GM19238 (cell line): ENCODE data around the gene PI4K2A.

Experiments
- DNase-seq: peaks from one replicate; pipeline ENCODE4 v3.0.0; 2011; ENCODE audit warnings: low spot score; ENCODE audit not compliant: insufficient read length

The PI4K2A gene

DNA sequence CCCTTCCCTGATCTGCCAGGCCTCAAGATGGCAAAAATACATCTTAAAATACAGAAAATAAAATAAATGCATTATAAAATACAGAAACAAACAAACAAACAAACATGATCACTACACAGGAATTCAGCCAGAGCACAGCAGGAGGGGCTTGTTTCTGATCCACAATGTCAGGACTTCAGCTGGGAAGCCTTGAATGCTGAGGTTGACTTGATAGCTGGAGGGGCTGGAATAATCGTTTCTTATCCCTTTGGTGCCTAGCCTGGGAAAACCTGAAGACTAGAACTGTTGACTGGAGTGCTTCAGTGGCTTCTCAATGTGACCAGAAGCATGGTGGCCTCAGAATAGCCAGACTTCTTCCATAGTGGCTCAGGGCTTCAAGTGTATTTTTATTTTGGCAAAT is 63.9 kb downstream of the PI4K2A start:
- no peak for DNase-seq

DNA sequence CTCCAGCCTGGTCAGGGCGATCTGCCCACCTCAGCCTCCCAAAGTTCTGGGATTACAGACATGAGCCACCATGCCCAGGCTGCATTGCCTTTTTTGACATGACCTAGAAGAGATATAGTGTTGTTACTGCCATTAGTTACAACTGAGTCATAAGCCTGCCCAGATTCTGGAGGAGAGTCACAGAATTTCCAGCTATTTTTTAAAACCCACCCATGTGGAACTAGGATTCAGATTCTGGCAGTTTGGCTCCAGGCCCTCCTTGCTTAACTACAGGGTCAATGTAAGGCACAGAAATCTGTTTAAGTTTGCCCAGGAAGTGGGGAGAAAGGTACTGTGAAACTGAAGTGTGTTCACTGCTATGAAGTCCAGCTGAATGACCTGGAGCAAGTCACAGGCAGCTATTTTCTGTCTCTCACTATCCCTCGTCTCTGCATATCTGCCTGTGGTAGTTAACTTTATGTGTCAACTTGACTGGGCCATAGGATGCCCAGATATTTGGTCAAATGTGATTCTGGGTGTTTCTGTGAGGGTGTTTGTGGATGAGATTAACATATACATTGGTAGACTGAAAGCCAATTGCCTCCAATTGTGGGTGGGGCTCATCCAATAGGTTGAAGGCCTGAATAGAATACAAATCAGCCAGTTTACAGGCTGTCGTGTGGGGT is 64.7 kb downstream of the PI4K2A start:
- no peak for DNase-seq

DNA sequence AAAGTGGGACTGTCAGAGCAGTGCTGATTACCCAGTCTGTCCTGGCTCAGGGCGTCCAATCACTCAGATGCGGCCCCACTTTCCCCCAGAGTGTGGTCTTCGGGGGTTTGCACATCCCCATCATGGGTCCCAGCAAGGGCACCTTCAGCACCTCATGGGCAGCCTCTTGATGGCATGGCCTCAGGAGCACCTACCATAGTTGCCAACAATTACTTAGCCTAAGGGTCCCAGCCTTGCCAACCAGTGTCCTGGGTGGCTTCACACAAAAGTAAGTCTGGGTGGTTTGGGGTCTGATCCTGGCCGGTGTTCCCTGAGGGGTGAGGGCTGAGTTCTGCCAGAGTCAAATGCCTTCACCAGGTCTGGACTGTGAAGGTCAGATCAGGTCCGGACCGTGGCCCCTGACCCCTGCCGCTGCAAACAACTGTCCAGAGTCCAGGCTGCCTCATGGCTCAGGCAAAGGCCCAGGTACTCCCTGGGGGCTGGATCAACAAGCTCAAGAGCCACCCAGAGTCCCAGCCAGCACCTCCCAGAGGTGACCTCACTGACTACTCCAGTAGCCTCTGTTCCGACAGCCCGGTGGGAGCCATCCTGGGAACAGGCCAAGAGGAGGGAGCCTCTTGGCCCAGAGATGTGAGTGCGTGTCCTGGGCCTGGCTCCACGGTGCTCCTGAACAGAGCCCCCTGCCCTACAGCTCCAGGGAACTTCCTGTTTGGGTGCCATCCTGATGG is 66.8 kb downstream of the PI4K2A start:
- no peak for DNase-seq

DNA sequence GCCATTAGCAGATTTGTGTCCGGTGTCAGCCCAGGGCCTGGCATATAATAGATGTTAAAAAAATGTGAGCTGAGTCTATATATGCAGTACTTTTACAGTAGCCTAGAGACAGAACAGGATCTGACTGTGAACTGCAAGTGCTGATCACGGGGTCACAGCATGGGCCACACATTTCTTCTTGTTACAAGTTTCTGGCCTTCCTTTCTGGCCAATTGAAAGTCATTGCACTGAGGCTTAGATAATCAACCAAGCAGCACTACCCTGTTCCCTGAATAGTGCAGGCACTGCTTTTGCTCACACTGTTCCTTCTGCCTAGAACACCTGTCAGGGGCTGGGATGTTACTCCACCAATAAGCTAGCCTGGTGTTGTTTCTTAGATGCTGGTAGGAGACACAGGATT is 67.7 kb downstream of the PI4K2A start:
- no peak for DNase-seq

DNA sequence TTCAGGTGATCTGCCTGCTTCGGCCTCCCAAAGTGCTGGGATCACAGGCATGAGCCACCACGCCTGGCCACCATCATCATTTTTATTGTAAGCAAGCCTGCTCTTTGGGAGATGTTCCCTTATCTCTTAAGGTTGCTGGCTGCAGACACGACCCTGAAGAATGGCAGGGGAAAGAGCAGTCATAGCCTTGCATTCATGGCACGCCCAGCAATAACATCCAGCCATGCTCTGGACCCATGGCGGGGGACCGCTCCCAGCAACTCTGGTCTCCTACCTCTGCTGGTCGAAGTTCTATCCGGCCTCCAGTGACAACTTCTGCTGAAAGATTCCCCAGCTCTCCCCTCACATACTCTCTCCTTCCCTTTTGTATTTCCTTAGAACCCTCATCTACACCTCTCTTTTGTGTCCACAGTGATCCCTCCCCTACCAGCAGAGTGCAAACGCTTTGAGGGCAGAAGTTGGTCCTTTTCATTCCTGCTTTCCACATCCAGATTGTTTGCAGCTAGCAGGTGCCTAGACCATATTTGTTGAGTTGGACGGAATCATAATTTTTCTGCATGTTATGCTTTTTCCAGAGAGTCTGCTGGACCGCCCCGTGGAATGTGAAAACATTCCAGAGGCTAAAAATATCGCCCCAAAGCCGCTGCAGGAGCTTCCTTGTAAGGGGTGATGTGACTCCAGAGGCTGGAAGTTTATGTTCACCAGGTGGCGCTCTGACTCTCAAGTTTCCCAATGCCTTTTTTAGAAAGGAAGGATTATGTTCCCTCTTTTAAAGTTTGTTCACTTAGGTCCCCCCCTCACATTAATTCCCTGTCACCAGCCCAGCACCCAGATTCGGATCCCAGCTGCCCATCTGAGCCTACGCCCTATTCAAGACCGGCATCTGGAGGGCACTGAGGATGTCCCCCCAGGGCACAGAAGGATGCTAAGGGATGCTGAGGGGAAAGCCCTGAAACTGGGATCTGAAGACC is 68.8 kb downstream of the PI4K2A start:
- no peak for DNase-seq

DNA sequence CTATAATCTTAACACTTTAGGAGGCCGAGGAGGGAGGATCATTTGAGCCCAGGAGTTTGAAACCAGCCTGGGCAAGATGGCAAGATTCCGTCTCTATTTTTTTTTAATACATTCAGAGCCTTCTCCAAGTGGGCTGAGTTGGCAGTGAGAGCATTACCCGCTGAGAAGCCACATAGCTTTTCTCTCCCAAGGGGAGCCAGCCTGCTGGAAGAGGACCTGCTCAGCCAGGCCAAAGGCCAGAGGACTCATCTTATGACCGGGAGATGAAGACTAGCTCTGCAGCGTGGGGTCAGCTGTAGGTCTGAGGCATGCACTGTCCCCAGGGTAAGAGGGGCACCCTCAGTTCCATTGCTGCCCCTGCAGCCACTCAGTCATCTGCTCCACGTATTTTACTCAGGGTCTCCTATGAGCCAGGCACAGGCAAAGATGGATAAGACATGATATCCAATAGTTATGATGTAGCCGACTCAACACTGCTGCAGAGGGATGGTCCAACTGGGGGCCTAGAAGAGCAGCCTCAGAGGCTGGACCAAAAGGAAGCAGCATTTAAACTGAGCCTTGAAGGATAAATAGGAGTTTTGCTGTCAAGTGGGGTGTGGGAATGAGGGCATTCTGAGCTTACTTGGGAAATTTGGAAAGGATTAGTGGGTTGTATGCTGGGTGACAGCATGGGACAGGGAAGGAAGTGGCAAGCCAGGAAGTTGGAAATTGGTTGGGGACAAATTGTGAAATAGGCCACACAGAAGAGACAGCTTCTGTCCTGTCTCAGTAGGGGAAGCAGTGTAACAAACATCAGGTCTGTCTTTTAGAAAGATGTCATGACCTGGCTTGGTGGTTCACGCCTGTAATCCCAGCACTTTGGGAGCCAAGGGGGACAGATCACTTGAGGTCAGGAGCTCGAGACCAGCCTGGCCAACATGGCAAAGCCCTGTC is 71.4 kb downstream of the PI4K2A start:
- DNase-seq = no peak

DNA sequence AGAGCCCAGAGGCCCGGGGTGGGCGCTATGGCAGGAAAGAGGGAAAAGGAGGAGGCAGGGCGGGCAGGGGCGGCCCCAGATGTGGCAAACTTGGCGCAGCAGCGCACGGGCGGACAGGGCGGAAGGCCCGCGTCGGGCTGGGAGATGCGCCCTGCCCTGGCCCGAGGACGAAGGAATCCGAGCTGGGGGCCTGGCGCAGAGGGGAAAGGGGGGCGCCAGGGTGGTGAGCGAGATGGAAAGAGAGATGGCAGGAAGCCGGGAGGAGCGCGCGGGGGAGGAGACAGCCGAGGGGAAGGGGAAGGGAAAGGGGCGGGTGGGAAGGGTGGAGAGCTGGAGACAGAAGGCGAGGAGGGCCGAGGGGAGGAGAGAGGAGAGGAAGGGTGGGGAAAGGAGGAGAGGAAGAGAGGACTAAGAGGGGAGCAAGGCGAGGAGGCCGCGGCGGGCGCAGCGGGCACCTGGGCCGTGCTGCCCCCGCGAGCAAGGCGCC is 72.9 kb downstream of the PI4K2A start, which contains the start of gene MARVELD1:
Gene MARVELD1, plus strand, starts transcription at position 392 of the 487 bp plus-strand sequence. CDS start 147 bp downstream, outside the sequence.
- DNase-seq = peak; percentile 23

DNA sequence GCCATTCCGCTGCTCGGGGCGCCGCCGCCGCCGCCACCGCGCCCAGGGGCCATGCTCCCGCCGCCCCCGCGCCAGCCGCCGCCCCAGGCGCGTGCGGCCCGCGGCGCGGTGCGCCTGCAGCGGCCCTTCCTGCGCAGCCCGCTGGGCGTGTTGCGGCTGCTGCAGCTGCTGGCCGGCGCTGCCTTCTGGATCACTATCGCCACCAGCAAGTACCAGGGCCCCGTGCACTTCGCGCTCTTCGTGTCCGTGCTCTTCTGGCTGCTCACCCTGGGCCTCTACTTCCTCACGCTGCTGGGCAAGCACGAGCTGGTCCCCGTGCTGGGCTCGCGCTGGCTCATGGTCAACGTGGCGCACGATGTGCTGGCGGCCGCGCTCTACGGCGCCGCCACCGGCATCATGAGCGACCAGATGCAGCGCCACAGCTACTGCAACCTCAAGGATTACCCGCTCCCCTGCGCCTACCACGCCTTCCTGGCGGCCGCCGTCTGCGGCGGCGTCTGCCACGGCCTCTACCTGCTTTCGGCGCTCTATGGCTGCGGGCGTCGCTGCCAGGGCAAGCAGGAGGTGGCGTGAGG is 73.4 kb downstream of the PI4K2A start:
- peak; percentile 71 for DNase-seq

DNA sequence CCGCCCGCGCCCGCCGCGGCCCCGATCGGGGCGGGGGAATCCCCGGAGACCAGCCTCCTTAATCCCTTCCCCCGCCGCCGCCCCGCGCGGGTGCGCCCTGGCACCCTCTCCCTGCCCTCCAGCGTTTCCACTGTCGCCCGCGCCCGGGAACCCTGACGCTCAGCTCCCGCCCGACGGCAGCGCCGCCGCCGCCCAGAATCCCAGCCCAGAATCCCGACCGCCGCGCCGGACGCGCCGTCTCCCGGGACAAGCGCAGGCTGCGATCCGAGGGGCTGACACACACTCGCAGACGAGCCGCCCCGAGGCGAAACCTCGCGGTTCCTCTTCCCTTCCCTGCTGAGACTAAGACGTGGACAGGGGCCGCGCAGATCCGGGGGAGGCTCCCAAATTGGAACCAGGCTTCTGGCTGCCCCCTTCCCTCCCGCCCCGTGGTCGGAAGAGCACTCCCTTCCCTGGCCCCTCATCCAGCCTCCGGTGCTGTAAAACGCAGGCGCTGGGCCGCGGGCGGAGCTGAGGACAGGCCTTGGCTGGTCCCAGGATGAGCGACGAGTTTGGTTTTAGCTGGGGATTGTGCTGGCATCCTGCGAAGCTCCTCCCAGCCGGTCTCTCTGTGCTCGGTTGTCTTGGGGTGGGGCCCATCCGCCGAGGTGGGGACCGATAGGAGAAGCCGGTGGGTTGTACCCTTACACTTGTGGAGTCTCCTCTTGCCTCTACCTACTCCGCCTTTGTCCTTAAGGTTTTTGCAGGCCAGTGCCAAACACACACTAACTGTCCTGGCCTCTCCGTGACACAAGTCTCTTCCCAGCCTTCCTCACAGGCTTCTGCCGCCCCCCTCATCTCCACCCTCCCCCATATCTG is 74.2 kb downstream of the PI4K2A start:
- peak; percentile 52 for DNase-seq

DNA sequence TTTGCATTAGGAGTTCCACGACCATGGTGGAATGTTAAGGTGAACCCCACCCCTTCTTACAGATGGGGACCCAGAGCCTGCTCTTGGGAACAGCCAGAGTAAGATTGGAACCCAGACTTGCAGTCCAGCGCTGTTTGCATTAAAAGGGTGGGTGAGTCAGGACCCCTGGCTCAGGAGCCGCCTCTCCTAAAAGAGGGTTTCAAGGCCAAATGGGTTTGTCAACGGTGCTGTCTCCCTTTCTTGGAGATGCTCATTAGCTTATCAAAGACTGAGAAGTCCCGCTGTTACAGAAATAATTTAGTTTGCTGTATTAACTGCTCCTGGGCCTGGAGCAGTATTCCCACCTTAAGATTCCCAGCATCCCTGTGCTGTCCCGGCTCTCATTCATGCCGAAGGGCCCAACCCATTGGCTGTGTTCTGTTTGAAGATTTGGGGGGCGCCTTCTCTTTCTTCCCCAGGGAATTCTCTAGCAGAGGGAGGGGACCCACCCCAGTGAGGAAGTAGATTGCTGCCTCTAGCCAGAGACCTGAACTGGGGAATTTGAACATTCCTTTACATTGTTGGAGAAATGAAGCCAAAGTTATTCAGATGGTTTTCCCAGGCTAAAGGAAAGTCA is 74.9 kb downstream of the PI4K2A start:
- DNase-seq = no peak

DNA sequence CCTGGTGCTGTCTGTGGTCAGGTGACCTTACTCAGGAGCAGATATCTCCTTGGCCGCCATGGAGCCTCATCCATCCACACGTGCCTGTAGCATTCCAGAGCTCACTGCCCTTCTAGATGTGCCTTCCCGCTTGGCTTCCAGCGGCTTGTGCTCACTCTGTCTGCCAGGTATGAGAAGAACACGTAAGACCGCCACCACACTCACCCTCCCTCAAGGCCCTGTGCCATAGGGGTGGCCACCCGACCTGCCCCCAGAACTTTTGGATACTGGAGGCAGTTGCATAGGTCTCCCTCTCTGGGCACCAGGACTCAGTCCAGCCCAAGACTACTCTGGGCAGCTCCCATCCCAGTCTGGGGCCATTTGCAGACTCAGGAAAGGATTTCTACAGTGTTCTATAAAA is 77.2 kb downstream of the PI4K2A start:
- DNase-seq = no peak

DNA sequence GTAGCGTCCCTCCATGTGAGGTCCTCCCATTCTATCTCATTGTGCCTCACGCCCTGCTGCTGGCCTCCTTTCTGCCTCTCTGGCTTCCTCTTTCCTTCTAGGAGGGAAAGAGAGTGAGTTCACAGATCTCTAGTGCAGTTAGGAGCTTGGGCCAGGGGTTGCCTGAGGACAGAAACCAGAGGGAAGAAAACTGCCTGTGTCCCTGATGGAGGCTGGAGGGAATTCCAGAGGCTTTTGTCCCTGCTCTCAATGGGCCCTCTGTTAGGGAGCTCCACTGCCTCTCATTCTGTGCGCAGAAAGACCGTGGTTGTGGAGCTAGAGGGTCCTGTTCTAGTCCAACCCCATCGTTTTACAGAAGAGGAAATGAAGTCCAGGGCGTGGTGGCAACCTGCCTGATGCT is 77.7 kb downstream of the PI4K2A start:
- no peak for DNase-seq

DNA sequence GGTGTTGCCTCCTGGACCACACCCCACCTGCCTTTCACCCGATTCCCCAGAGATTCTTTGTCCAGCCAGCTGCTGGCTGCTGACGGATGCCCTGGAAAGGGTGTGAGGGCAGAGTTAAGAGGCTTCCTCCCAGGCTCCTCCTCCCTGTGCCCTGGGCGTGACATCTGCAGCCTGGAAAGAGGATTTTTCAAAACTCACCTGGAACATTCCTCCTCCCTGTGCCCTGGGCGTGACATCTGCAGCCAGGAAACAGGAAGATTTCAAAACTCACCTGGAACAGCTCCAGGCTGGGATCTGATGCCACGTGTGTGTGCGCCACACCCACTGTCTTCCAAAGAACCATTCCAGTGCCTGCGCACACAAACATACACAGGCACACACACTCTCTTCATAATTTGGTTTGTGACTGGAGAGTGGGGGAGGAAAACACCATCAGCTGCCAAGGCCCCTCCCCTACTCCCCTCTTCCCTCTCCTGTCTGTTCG is 78.2 kb downstream of the PI4K2A start:
- no peak for DNase-seq

DNA sequence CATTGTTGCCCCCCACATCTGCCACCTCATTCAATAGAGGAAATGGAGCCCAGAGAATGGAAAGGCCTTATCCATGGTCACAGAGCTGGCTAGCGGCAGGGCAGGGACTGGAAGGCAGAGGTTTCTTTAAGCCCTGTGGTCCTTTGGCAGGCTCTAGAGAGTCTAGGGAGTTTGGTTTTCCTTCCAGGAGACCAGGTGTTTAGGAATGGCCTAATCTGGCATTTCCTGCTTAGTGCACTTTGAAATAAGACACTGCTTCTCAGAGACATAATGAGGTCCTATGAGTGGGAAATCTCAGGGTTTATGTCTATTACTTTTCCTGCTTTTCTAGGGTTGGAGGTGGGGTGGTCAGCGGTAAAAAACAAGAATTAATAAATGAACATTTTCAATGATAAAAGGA is 79.1 kb downstream of the PI4K2A start:
- DNase-seq = no peak

DNA sequence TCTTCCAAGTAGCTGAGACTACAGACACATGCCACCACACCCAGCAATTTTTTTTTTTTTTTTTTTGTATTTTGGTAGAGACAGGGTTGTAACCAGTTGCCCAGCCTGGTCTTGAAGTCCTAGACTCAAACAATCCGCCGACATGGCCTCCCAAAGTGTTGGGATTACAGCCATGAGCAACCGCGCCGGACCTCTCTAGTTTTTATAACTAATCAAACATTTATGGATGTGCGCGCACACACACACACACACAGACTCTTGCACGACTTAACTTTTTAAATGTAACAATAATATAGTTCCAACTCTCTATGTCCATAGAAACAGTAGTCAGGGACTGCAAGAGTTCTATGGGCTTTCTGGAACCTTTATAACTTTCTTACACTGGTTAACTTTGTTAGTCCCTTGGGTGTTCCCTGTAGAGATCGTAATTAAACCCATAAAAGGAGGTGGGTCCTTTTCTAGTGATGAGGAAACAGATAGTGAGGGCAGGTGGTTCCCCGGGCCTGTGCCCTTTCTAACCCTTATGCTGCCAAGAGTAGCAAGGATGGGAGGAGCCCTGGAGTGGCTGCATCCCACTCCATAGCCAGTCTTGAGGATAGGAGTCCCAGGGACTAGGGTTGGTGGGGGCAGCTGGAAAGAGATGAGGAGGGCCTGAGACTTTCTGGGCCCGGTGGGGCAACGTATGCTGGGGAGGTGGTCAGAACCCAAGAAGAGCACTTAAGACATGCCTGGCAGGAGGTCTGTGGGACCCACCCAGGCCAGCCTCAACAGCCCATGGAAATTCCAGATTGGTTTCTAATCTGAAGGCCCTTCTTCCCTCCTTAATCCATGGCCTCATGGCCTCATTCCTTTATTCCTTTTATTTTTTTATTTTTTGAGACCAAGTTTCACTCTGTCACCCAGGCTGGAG is 81.7 kb downstream of the PI4K2A start:
- no peak for DNase-seq

DNA sequence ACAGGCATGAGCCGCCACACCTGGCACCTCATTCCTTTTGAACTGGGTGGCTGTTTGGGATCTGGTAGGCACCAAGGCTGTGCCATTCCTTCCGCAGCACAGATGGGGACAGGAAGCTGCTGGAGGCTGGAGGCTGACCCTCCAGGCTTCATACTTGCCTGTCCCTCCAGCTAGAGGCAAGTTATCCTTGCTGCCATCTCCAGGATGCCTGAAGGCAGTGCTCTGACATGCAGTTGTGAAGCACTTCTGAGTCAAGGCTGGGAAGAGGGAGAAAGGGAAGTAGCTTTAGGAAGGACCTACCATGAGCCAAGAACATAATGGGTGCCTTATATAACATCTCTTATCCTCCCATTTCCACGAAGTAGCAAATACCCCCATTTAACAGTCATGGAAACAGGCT is 82.5 kb downstream of the PI4K2A start:
- DNase-seq = no peak

DNA sequence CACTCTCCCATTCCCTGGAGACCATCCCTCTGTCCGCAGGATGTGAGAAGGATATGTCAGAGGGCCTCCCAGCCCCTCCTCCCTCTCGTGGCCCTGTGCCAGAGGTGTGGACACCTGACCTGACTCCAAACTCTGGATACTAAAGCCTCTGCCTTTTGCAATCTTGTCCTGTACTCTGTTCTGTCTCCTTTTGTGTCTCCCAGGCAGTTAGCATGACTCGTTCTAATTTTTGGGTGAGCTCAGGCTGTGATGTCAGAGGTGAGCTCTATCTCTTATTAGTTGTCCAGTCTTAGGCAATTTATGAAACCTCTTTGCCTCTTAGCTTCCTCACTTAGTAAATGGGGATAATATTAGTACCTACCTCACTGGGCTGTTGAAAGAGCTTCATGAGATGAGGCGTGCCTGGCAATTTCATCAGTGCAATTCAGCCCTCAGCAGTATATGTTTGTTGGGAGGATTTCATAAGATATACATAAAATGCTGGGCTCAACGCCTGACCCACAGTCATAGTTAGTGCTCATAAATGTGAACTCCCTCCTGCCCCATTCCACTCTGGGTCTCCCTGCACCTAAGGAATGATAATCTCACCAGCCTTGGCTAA is 84.0 kb downstream of the PI4K2A start:
- no peak for DNase-seq
